H9 (cell line): ENCODE measurements around the gene ATP6V1G3. TPM values are rescaled to one million over a fixed set of nuclear protein-coding genes. Genes with fewer than 3 reads are reported as not detected.

Source experiments
- DNase-seq: peaks from one replicate; pipeline ENCODE4 v3.0.0-alpha.2; 2017
- H2AFZ ChIP-seq: one replicate; pipeline ENCODE4 v1.6.1; 2013; ENCODE audit warnings: mild to moderate bottlenecking, low read length, control low read depth, moderate library complexity
- H2AK5ac ChIP-seq: 2 replicates; pipeline ENCODE4 v1.6.1; 2013; ENCODE audit warnings: low read length, control low read depth, mixed read lengths; ENCODE audit not compliant: insufficient read length
- H2BK120ac ChIP-seq: one replicate; pipeline ENCODE4 v1.6.1; 2013; ENCODE audit warnings: low read depth, mild to moderate bottlenecking, low read length, control low read depth, inconsistent platforms; ENCODE audit not compliant: poor library complexity, severe bottlenecking
- H2BK12ac ChIP-seq: 2 replicates; pipeline ENCODE4 v1.6.1; 2013; ENCODE audit warnings: low read length, control low read depth, mixed read lengths, low read depth; ENCODE audit not compliant: insufficient read length
- H2BK15ac ChIP-seq: 2 replicates; pipeline ENCODE4 v1.6.1; 2013; ENCODE audit warnings: low read depth, low read length, control low read depth
- H2BK20ac ChIP-seq: one replicate; pipeline ENCODE4 v1.6.1; 2013; ENCODE audit warnings: low read depth, mild to moderate bottlenecking, low read length, control low read depth, inconsistent platforms; ENCODE audit not compliant: poor library complexity, severe bottlenecking
- H2BK5ac ChIP-seq: 2 replicates; pipeline ENCODE4 v1.6.1; 2013; ENCODE audit warnings: low read length, control low read depth, mixed read lengths; ENCODE audit not compliant: insufficient read length
- H3K14ac ChIP-seq: 2 replicates; pipeline ENCODE4 v1.6.1; 2013; ENCODE audit warnings: low read length, control low read depth; ENCODE audit not compliant: insufficient read depth
- H3K18ac ChIP-seq: 2 replicates; pipeline ENCODE4 v1.6.1; 2013; ENCODE audit warnings: low read depth, mild to moderate bottlenecking, mixed read lengths, low read length, control low read depth; ENCODE audit not compliant: insufficient read length
- H3K23ac ChIP-seq: 2 replicates; pipeline ENCODE4 v1.6.1; 2013; ENCODE audit warnings: low read length, control low read depth, mixed read lengths, low read depth; ENCODE audit not compliant: insufficient read length
- H3K23me2 ChIP-seq: 2 replicates; pipeline ENCODE4 v1.6.1; 2013; ENCODE audit warnings: low read depth, mild to moderate bottlenecking, mixed read lengths, low read length, control low read depth; ENCODE audit not compliant: insufficient read length, poor library complexity, severe bottlenecking
- H3K27ac ChIP-seq: 2 replicates; pipeline ENCODE4 v1.5.1; 2013; ENCODE audit warnings: low read length, control low read depth, mixed read lengths, low read depth; ENCODE audit not compliant: insufficient read length
- H3K27me3 ChIP-seq: 2 replicates; pipeline ENCODE4 v1.6.1; 2013; ENCODE audit warnings: low read length, control low read depth, inconsistent platforms; ENCODE audit not compliant: insufficient read depth
- H3K4ac ChIP-seq: 2 replicates; pipeline ENCODE4 v1.6.1; 2013; ENCODE audit warnings: low read depth, mild to moderate bottlenecking, control low read depth, inconsistent platforms, low read length, moderate library complexity
- H3K4me1 ChIP-seq: 2 replicates; pipeline ENCODE4 v1.6.1; 2013; ENCODE audit warnings: low read length, control low read depth, inconsistent platforms; ENCODE audit not compliant: insufficient read depth
- H3K4me2 ChIP-seq: 2 replicates; pipeline ENCODE4 v1.6.1; 2013; ENCODE audit warnings: low read length, control low read depth, mixed read lengths; ENCODE audit not compliant: insufficient read length, insufficient read depth
- H3K56ac ChIP-seq: 2 replicates; pipeline ENCODE4 v1.6.1; 2013; ENCODE audit warnings: low read depth, mild to moderate bottlenecking, mixed read lengths, low read length, control low read depth; ENCODE audit not compliant: insufficient read length
- H3K79me1 ChIP-seq: 2 replicates; pipeline ENCODE4 v1.6.1; 2013; ENCODE audit warnings: low read depth, mild to moderate bottlenecking, moderate library complexity, low read length, control low read depth, inconsistent platforms; ENCODE audit not compliant: insufficient read depth, poor library complexity, severe bottlenecking
- H3K79me2 ChIP-seq: 2 replicates; pipeline ENCODE4 v1.6.1; 2013; ENCODE audit warnings: low read length, control low read depth, inconsistent platforms; ENCODE audit not compliant: insufficient read depth
- H3K9ac ChIP-seq: 2 replicates; pipeline ENCODE4 v1.6.1; 2013; ENCODE audit warnings: low read length, control low read depth, mixed read lengths; ENCODE audit not compliant: insufficient read length; ENCODE audit errors: extremely low read depth
- H3K9me3 ChIP-seq: one replicate; pipeline ENCODE4 v1.6.1; 2013; ENCODE audit warnings: low read depth, low read length, inconsistent platforms; ENCODE audit not compliant: control insufficient read depth
- H3T11ph ChIP-seq: one replicate; pipeline ENCODE4 v1.6.1; 2013; ENCODE audit warnings: mild to moderate bottlenecking, low read length, control low read depth, inconsistent platforms
- H4K20me1 ChIP-seq: one replicate; pipeline ENCODE4 v1.6.1; 2013; ENCODE audit not compliant: control insufficient read depth, insufficient read length, insufficient read depth
- H4K5ac ChIP-seq: 2 replicates; pipeline ENCODE4 v1.6.1; 2013; ENCODE audit warnings: low read depth, mild to moderate bottlenecking, mixed read lengths, low read length, control low read depth; ENCODE audit not compliant: insufficient read length
- H4K8ac ChIP-seq: replicated peaks from 2 replicates; pipeline ENCODE4 v1.6.1; 2013; ENCODE audit warnings: low read length, control low read depth, mixed read lengths, low read depth; ENCODE audit not compliant: insufficient read length
- H4K91ac ChIP-seq: 2 replicates; pipeline ENCODE4 v1.6.1; 2013; ENCODE audit warnings: low read depth, mild to moderate bottlenecking, moderate library complexity, mixed read lengths, low read length, control low read depth; ENCODE audit not compliant: insufficient read length
- H3K27ac Mint-ChIP-seq, 3 experiments: 2 replicates in 2 of 3; 3 replicates in 1 of 3; pipeline ENCODE4 v1.8.0; 2020 to 2021; ENCODE audit warnings: mixed read lengths in 3 of 3, mild to moderate bottlenecking in 1 of 3, moderate library complexity in 1 of 3
- H3K27me3 Mint-ChIP-seq: 2 replicates; pipeline ENCODE4 v1.8.0; 2021; ENCODE audit warnings: low read depth, mild to moderate bottlenecking, moderate library complexity, mixed read lengths
- H3K36me3 Mint-ChIP-seq, 3 experiments: 2 replicates in 2 of 3; 3 replicates in 1 of 3; pipeline ENCODE4 v1.8.0; 2020 to 2021; ENCODE audit warnings: low read depth in 3 of 3, mixed read lengths in 3 of 3; ENCODE audit not compliant: insufficient read depth in 1 of 3
- H3K4me1 Mint-ChIP-seq, 2 experiments: 2 replicates each; pipeline ENCODE4 v1.8.0; 2020; ENCODE audit warnings: mixed read lengths in 2 of 2
- H3K4me3 Mint-ChIP-seq, 2 experiments: 2 replicates in 1 of 2; 3 replicates in 1 of 2; pipeline ENCODE4 v1.8.0; 2020 to 2021; ENCODE audit warnings: mild to moderate bottlenecking in 2 of 2, mixed read lengths in 2 of 2, moderate library complexity in 1 of 2
- H3K9me3 Mint-ChIP-seq, 2 experiments: 2 replicates in 1 of 2; 3 replicates in 1 of 2; pipeline ENCODE4 v1.8.0; 2020; ENCODE audit warnings: mild to moderate bottlenecking in 2 of 2, mixed read lengths in 2 of 2, moderate library complexity in 1 of 2
- CTCF ChIP-seq: fragments of 200-600 bp; sonication (generic); conservative IDR thresholded peaks from 3 replicates; pipeline ENCODE4 v1.8.0; 2021; ENCODE audit warnings: antibody characterized with exemption, mild to moderate bottlenecking
- WGBS: extraction: QIAGEN DNeasy Blood & Tissue Kit; methylation state at CpG from one replicate; pipeline ENCODE4 v1.1.7; 2013; ENCODE audit warnings: missing lambda C conversion rate, low lambda C conversion rate, mixed read lengths; ENCODE audit not compliant: insufficient read length; ENCODE audit errors: extremely low coverage; 5-methylcytosine and 5-hydroxymethylcytosine counted together
- total RNA-seq: library from RNA; stranded (reverse); gene quantifications from 2 replicates; pipeline ENCODE4 v1.2.1, GENCODE V29; 2021

ATP6V1G3 gene
- total RNA-seq, 1 experiment from 2014 or later = not detected

GRCh38 chr1:198550941-198551524 is 10.6 kb upstream of the ATP6V1G3 start:
- no peak overlapping the region for H3K56ac ChIP-seq
- H2BK15ac ChIP-seq = no peak overlapping the region
- H2BK5ac ChIP-seq = no peak overlapping the region
- H2AFZ ChIP-seq = no peak overlapping the region
- Mint-ChIP-seq H3K4me1 (no peaks in the 10 kb centered on the region), H3K9me3 (no peaks in the 10 kb centered on the region), H3K4me3 (no peak overlapping the region), H3K27me3 (no peaks in the 10 kb centered on the region), H3K36me3 (no peaks in the 10 kb centered on the region), H3K27ac (no peak overlapping the region)
- H3K23me2 ChIP-seq = no peaks in the 10 kb centered on the region
- no peak for DNase-seq
- no peaks in the 10 kb centered on the region for H4K20me1 ChIP-seq
- H3K27me3 ChIP-seq = no peaks in the 10 kb centered on the region
- H2AK5ac ChIP-seq = no peak overlapping the region
- no peak overlapping the region for H3K27ac ChIP-seq
- no peaks in the 10 kb centered on the region for H3K79me2 ChIP-seq
- H4K5ac ChIP-seq = no peak overlapping the region
- H3K4me1 ChIP-seq = no peaks in the 10 kb centered on the region
- H3K18ac ChIP-seq = no peak overlapping the region
- H2BK120ac ChIP-seq = no peak overlapping the region
- no peak overlapping the region for H4K8ac ChIP-seq
- no peak overlapping the region for H3K9ac ChIP-seq
- no peak for TF ChIP-seq CTCF
- no peak overlapping the region for H3K14ac ChIP-seq
- H2BK12ac ChIP-seq = no peak overlapping the region
- no peak overlapping the region for H4K91ac ChIP-seq
- no peaks in the 10 kb centered on the region for H3K79me1 ChIP-seq
- H3K4ac ChIP-seq = no peak overlapping the region
- no peak overlapping the region for H2BK20ac ChIP-seq
- H3K23ac ChIP-seq = no peak overlapping the region
- no CpG with 5 or more reads among the region's 4 CpGs for WGBS
- H3K9me3 ChIP-seq = no peaks in the 10 kb centered on the region
- H3K4me2 ChIP-seq = no peak overlapping the region
- no peak overlapping the region for H3T11ph ChIP-seq
